ENCODE data around the gene NUP205.

NUP205 gene

DNA sequence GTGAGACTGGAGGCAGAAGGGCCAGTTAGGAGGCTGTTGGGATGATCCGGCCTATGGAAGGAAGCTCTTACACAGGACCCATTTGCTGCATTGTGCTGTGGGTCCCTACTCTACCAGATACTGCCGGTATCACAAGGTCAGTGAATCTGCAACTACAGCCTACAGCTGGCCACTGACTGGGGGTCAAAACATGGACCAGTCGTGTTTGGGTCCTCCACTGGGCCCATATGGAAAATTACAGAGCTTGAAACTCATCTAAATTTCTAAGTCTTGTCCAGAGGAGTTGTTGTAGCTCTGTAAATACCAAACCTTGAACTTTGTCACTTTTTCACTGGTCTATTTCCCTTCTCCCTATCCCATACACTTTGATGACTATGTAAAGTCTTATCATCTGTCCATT is 5.6 kb upstream of the NUP205 start:
- no peak for DNase-seq

DNA sequence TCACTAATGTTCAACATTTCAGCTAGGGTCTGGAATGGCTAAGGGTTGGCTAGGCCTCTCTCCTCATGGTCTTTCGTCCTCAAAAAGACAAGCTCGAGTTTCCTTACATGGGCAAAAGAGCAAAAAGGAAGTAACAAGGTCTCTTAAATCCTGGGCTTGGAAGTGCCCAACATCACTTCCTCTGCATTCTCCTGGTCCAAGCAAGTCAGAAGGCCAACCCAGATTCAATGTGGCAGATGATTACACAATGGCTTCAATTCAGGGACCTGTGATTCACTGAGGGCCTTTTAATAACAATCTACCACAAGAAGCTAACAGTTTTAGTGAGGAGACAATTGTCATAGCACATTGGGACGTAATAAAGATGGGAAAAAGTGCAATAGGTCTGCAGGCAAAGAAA is 4.4 kb upstream of the NUP205 start:
- peak; percentile 82 for DNase-seq

DNA sequence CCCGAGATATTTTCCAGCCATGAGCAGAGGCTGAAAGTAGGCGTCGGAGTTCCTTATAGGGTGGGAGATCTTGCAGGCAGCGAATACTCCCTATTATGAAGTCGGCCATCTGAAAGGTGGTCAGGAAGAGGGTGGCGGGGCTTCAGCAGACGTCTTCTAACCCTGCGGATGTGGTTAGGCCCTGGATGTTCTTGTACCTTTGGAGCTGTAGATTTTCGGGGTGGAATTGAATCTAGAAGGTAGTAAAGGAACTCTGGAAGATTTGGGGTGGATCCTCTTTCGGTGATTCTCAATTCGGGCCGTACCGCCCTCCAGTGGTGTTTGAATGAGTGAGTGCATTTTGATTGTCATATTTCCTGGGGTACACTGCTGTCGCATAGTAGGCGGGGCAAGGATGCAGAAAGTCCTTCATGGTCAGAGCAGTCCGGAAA is 635 bp downstream of the NUP205 start:
- peak; percentile 79 for DNase-seq

DNA sequence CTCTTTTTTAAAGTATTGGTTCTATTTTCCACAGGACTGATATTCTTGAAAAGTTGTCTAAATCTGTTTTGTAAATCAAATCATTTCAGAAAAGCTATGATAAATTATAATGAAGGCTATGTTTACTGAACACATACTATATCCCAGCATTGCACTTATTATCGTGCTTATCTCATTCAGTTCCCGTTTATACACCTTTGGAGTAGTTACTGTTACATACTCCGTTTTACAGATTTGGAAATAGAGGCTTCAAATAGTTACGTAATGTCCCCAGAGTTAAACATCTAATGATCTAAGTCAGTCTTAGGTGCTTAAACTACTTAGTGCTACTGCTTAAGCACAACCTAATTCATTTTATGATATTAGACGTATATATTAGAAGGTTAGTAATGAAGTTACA is 1.2 kb downstream of the NUP205 start:
- no peak for DNase-seq

DNA sequence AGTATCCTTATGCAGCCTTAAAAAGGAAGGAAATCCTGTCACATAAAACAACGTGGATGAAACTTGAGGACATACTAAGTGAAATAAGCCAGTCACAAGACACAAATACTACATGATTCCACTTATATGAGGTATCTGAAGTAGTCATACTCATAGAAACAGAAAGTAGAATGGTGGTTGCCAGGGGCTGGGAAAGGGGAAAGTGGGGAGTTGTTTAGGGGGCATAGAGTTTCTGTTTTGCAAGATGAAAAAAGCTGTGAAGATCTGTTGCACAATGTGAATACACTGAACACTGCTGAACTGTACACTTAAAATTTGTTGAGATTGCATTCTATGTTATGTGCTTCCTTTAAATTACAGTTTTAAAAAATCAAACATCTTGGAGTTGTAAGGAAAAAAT is 2.9 kb downstream of the NUP205 start:
- DNase-seq, result peak; percentile 59

DNA sequence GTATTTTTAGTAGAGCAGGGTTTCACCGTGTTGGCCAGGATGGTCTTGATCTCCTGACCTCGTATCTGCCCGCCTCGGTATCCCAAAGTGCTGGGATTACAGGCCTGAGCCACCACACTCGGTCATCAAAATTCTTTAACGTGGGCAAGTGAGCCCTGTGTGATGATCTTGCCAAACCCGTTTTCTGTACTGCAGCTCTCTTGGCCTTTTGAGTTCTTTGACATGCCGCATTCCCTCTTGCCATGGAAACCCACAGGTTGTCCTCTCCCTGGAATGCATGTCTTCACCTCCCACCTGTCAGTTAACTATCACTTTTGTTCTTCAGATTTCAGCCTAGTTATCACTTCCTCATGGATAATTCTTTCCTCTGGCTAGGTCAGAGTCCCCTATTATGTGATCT is 5.0 kb downstream of the NUP205 start:
- DNase-seq, result no peak

DNA sequence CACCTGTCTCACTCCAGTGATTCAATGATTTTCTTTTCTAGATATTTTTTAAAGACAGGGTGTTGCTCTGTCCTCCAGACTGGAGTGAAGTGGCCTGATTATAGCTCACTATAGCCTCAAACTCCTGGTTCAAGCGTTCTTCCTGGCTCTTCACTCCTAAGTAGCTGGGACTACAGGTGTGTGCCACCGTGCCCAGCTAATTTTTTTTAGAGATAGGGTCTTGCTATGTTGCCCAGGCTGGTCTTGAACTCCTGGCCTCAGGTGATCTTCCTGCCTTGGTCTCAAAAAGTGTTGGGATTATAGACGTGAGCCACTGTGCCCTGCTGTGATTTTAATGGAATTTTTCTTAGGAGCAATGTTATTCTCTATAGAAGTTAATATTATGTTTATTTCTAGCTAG is 14.1 kb downstream of the NUP205 start:
- DNase-seq, result no peak

DNA sequence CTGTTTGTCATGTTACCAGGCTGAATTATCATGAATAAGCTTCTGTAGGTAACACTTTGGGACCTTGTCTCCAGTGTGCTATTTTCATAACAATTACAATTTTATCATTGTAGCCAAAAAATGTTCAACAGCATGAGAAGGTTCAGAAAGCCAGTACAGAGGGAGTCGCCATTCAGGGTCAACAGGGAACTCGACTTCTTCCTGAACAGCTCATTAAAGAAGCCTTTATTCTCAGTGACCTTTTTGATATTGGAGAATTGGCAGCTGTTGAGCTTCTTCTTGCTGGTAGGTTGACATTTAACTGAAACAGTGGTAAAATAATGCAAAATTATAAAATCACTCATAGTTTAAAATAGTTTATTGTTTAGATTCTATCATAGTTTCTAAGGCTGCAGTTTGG is 15.8 kb downstream of the NUP205 start:
- DNase-seq, result no peak

DNA sequence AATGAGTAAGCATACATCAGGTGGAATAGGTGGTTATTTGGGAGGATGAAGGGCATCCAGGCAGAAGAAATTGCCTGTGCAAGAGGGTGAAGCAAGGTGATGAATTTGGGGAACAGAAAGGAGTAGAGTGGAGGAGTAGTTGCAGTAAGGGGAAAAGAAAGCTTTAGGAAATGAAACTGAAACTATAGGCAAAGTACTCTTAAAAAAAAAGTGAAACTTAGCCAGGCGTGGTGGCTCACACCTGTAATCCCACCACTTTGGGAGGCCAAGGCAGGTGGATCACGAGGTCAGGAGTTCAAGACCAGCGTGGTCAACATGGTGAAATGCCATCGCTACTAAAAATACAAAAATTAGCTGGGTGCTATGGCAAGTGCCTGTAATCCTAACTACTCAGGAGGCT is 17.6 kb downstream of the NUP205 start:
- DNase-seq, result peak; percentile 58

DNA sequence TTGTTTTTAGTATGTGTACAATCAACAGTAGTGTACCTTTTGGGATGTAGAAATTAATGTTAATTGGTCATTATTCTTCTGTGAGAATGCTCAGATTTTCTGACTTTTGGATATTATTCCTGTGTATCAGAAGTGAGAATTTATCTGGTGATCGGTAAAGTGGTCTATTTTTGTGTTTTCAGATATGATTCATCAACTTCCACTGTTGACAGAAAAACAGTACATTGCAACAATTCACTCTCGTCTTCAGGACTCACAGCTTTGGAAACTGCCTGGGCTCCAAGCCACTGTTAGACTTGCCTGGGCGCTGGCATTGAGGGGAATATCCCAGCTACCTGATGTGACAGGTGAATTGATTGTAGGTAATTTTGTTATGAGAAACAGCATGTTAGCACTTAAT is 20.9 kb downstream of the NUP205 start:
- no peak for DNase-seq

DNA sequence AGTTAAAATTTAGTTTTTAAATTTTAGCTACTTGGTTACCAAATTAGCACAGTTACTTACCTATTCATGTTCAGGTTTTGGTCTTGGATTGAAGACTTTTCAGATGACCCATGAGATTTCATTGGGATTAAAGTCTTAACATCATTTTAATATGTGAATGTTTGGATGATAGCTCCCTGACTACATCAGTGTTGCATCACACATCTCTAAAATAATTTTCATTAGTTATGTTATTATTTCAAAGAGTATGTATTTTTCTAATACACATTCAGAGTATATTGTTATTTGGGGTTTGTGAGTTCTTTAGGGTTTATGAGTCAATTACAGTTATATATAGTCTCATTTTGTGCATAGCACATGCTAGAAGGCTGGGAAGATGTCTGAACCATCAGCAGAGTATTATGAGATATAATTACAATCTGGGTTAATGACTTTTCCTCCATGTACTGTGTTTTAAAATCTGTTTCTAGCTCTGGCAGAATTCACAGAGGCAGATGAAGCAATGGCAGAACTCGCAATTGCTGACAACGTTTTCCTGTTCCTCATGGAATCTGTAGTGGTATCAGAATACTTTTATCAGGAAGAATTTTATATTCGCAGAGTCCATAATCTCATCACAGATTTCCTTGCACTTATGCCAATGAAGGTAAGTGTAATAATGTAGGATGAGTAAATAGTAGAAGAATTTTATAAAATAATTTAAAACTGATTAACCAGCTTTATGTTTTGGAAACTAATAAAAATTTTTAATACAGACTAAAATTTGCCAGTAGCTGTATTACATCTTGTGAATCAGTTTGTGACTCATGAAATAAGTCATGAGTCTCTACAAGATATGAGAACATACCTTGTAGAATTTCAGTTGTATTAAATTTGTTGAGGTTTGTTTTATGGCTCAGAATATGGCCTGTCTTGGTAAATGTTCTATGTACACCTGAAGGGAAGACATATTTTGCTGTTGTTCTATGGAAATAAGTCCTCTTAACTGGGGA is 26.9 kb downstream of the NUP205 start:
- DNase-seq, result no peak

DNA sequence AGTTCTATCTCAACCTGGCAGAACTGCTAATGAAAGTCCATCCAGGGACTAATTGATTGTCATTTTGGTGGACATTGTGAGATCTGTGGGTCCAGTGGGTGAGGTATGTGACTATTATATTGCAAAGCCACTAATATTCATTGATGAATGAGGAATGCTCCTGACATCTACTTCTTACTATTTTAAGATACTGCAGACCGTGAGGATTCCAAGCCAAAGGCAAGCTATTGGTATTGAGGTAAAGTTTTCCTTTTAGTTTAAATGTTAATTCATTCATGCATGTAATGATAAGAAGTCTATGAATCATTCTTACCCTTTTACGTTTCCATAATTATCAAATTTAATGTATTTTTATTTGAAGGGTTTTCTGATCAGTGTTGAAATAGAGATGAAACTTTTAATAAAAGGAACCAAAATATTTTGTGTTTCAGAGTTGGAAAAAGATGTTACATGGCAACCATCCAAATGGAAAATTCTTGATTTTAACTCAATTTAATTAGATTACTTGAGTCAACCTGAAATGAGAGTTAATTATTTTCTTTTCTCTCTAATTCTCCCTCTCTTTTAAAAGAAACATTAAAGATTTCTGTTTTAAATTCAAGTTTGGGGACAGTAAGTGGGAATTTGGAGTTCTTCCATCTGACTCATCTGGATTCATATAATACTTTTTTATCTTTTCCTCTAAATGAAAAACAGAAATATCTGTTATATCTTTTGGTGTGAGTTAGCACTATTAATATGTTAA is 39.6 kb downstream of the NUP205 start:
- no peak for DNase-seq

DNA sequence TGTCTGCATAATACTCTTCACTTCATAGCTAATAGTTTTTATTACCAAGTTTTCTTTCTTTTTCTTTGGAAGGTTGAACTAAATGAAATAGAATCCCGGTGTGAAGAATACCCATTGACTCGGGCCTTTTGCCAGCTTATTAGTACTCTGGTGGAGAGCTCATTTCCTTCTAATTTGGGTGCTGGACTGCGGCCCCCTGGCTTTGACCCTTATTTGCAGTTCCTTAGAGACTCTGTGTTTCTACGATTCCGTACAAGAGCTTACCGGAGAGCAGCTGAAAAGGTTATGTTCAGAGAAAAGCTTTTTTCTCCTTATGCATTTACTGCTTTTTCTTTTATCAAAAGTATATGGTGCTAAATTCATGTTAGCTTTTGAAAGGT is 40.2 kb downstream of the NUP205 start:
- DNase-seq, result no peak

DNA sequence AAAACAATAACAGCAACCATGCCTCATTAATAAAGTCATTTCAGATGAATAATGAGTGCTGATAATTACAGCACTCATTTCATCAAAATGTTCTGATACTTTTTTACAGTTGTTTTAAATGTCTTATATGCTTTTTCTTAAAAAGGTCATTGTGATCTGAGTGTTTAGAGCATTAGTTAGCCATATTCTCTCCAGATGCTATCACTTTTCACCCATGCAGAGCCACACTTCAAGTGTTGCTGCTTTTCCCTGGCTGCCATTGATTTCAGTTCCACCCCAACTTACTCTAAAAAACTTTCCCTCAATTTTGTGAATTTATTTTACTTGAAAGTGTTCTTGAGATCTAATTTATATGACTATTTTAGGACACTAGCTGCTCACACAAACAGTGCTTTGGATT is 41.8 kb downstream of the NUP205 start:
- DNase-seq, result no peak

DNA sequence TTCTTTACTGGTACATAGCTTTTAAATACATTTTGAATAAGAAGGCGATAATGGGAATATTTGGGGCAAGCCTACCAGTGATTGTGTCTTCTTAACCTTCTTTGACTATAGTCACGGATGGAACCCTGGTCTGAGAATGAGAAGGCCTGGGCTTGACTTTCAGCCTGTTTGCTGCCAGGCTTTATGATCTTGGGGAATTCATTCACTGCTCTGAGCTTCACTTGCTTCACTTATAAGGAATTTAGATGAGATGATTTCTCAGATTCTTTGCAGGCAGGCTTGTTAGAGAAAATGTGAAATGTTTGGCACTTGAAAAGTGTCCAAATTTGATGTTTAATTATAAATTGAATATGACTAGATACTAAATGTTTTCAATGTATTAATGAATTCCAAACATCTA is 42.5 kb downstream of the NUP205 start:
- no peak for DNase-seq

DNA sequence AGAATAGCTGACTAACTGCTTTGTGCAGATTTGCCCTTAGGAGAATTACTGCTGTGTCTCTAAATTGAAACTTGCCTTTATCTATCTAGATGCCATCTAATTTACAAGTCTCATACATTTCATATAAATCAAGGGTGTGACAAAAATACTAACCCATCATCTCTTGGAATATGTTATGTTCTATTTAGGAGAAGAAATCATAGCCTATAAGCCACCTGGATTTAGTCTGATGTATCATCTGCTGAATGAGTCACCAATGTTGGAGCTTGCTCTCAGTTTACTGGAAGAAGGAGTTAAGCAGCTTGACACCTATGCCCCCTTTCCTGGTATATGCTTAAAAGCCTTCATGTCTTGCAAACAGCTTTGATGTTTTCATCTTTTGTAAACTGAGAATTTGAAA is 43.5 kb downstream of the NUP205 start:
- no peak for DNase-seq

DNA sequence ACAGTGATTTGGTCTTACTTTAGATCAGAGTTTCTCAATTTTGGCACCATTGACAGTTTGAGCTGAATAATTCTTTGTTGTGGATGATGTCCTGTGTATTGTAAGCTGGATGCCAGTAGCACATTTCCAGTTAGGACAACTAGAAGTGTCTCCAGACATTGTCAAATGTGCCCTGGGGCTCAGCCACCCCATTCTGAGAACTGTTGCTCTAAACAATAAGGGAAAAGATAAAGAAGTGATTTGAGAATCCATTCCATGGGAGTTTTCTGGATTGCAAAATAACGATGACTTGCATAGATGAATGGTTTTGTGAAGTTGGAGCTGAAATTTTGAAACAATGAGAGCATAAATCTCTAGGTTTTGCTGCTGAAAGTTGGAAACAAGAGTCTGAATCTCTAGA is 44.6 kb downstream of the NUP205 start:
- DNase-seq, result no peak

DNA sequence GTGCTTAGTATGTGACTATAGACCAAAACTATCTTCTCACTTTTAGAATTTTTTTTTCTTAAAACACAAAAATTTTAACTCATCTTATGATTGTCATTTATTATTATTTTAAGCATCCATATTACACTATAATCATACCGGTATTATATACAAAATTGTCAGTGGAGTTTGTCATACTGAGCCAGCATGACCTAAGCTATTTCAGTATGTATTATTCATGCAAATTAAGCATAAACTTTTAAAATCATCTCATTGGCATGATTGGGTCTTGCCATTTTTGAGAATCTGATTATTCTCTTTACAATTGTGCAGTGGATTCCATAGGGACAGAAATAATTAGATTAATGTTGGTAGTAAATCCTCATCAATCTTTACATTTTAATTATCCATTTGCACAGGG is 58.4 kb downstream of the NUP205 start:
- DNase-seq, result no peak

DNA sequence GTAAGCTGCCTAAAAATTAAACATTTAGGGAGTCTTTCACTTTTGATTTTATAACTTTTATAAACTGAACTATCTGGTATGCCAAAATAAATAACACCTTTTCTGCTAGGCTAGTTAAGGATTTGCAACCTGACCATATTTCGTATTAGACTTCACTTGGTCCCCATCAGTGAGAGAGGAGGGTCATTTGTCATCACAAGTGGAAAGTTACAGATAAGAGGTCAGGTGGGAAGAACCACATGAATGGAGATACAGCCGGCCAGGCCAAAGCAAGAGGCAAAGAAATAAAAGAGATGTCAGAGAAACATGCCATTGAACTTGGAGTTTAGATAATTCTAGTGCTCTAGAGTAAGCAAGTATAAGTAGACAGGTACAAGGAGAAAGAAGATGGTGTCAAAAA is 60.1 kb downstream of the NUP205 start:
- DNase-seq, result no peak

DNA sequence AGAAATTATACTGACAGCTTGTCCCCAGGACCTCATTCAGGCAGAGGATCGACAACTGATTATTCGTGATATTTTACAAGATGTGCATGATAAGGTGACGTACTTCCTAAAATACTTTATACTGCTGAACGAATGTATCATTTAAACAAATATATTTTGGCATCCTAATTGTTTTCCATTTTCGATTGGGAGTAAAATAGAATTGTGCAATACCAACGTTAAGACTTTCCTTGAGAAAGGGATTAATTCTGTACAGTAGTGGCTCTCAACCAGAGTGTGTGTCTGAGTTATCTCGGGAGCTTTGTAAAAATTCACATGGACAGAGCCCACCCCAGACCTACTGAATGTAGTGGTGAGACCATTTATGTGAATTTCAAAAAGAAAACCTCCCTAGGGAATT is 60.8 kb downstream of the NUP205 start:
- no peak for DNase-seq

DNA sequence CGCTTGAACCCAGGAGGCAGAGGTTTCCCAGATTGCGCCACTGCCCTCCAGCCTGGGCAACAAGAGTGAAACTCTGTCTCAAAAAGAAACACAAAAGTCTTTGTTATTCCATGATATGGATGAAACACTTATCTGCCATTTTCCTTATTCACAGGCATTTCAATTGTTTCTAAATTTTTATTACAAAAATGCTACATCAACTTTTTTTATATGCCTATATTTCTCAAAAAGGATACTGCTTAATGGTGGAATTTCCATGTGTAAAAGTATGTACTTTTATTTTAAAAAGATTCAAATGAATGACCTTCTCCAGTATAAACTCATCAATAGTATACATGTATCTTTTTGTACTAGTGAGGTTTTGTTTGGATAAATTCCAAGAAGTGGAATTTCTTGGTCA is 62.7 kb downstream of the NUP205 start:
- DNase-seq, result no peak

DNA sequence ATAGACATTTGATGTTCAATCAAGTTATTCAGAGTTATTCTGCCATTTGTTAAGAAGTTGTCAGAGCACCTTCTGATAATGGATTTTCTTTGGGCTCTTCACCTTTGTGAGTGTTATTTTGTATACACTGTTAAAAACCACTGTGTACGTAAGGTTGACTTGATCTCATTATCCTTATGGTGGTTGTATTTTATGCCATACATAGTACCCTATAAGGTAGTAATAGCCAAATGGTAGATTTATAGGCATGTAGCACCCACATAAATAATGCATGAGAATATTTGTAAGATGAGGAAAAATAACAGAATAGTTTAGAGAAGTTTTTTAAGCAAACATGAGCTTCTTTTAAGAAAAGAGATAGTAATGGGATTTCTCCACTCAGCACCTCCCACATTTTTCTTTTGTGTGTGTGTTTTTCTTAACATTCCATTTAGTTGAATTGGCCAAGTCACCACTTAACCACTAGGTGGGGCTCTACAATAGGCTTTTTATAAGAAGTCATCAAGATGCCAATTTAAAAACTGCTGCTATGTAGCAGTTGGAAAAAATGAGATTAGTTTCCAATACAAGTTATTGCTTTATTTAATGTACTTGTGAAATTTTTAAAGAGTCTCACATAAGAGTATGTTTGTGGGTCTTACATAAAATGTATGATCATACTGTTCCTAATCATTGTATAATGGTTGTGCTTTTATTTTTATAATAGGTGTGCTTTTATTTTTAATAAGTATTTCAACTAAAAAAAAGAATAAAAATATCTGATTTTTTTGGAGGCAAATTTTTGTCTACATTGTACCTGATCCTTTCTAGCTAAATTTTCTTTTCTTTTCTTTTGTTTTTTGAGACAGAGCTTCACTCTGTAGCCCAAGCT is 63.5 kb downstream of the NUP205 start:
- DNase-seq, result peak; percentile 56

DNA sequence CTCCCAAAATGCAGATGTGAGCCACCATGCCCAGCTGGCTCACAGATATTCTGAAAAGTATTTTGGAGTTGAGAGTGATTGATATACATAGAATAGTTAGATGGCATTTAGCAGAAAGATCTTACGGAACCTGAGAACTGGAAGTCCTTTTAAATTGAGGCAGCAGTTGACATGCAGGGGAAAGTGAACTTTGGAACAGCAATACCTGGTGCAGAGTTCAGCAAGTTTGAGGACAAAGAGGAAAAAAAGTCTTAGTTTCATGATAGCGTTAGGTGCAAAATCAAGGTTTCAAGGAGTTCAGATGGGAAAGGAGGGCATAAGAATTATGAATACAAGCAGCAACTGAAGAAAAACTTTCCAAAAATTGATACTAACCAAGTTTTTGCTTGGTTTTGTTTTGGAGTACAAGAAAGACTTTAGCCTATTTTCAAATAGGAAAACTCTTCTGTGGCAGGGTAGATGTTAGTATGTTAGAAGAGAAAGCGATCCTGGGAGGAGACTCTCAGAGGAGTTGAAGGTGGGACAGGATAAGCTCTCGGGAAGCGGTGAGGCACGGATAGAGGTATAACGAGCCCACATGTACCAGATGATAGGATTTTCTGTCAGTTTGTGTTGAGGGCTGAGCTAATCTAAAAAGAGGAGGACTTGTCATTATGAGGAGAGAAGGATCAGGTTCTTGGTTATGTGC is 76.6 kb downstream of the NUP205 start:
- no peak for DNase-seq

Measured in MV-4-11 (cell line).